ENCODE data around the gene DNAJA3. TPM values are rescaled to one million over a fixed set of nuclear protein-coding genes. Genes with fewer than 3 reads are reported as not detected.

DNAJA3 gene
- total and polyA plus RNA-seq, 9 of the 15 experiments (the other 6 are each of a cell fraction or from before 2014, with no cell fraction given), result 8.1 to 105 (median 79.0) TPM

DNA sequence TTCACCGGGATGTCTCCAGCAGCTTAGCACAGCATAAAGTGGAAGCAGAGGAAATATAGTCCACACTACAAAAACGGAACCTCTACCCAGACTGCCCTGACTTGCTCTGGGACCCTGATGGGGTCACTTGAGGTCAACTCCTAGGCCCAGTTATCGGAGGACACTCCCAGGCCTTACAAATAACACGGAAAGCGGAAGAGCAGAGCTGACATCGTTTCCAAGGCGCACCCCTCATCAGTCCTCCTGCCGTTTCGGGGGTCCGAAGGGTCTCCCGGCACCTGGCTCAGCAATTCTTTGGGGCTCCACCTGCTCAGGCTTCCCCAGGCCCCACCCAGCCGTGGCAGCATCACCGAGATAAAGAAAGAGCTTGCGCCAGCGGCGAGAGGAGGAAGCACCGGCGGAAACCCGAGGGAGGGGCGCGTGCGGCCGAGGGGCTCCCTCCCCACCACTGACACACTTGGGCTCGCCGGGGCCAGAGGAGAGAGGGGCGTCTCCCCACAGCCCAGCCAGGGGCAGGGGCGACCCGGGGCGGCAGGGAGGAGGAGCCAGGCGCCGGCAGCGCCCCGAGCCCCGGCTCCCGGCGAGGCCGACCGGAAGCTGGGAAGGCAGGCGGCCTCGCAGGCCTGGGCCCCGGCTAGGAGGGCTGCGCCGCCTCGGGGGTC lies 10.0 kb upstream of the DNAJA3 start (continued):
- TF ChIP-seq, protein P1, sequence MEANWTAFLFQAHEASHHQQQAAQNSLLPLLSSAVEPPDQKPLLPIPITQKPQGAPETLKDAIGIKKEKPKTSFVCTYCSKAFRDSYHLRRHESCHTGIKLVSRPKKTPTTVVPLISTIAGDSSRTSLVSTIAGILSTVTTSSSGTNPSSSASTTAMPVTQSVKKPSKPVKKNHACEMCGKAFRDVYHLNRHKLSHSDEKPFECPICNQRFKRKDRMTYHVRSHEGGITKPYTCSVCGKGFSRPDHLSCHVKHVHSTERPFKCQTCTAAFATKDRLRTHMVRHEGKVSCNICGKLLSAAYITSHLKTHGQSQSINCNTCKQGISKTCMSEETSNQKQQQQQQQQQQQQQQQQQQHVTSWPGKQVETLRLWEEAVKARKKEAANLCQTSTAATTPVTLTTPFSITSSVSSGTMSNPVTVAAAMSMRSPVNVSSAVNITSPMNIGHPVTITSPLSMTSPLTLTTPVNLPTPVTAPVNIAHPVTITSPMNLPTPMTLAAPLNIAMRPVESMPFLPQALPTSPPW (CRISPR knock-in tag; IDR thresholded peaks at IDR 0.05), result peak; percentile 48; the same call in 1 of the 2 replicates
- TF ChIP-seq ZNF436 (CRISPR knock-in tag; IDR thresholded peaks at IDR 0.05) (no peak), ETV1 (tag; conservative IDR thresholded peaks at IDR 0.05; ENCODE audit: low read depth) (peak; percentile 32; the same call in 1 of the 2 replicates), ZFP30 (CRISPR knock-in tag; IDR thresholded peaks at IDR 0.05; ENCODE audit: borderline replicate concordance) (no peak), JUND (IDR thresholded peaks at IDR 0.05; ENCODE audit: borderline replicate concordance, low read depth, low read length) (peak; percentile 58; the same call in 1 of the 2 replicates), JUND (tag; IDR thresholded peaks at IDR 0.05; ENCODE audit: borderline replicate concordance, low read depth, low read length) (no peak), HDGF (IDR thresholded peaks at IDR 0.05) (0 out of 2 replicates have a peak, but pooled peaks have one; percentile 7), EP400 (IDR thresholded peaks at IDR 0.05) (peak; percentile 61), SAFB (IDR thresholded peaks at IDR 0.05; ENCODE audit: borderline replicate concordance, low read depth, low read length) (no peak), SNIP1 (IDR thresholded peaks at IDR 0.05; ENCODE audit: low read depth) (no peak), NR2C2 (CRISPR knock-in tag; IDR thresholded peaks at IDR 0.05) (no peak; the same call in 1 of the 2 replicates), NR2C2 (tag; IDR thresholded peaks at IDR 0.05) (peak; percentile 76), PTRF (tag; IDR thresholded peaks at IDR 0.05) (no peak), HOXB6 (CRISPR knock-in tag; IDR thresholded peaks at IDR 0.05; ENCODE audit: borderline replicate concordance) (no peak), SRF (CRISPR knock-in tag; IDR thresholded peaks at IDR 0.05) (no peak), ZNF785 (CRISPR knock-in tag; IDR thresholded peaks at IDR 0.05) (no peak), ESRRA (IDR thresholded peaks at IDR 0.05; ENCODE audit: borderline replicate concordance, low read depth) (peak; percentile 64; the same call in 1 of the 2 replicates), WHSC1 (IDR thresholded peaks at IDR 0.05; ENCODE audit: low read length) (no peak)
- TF ChIP-seq, protein P2, sequence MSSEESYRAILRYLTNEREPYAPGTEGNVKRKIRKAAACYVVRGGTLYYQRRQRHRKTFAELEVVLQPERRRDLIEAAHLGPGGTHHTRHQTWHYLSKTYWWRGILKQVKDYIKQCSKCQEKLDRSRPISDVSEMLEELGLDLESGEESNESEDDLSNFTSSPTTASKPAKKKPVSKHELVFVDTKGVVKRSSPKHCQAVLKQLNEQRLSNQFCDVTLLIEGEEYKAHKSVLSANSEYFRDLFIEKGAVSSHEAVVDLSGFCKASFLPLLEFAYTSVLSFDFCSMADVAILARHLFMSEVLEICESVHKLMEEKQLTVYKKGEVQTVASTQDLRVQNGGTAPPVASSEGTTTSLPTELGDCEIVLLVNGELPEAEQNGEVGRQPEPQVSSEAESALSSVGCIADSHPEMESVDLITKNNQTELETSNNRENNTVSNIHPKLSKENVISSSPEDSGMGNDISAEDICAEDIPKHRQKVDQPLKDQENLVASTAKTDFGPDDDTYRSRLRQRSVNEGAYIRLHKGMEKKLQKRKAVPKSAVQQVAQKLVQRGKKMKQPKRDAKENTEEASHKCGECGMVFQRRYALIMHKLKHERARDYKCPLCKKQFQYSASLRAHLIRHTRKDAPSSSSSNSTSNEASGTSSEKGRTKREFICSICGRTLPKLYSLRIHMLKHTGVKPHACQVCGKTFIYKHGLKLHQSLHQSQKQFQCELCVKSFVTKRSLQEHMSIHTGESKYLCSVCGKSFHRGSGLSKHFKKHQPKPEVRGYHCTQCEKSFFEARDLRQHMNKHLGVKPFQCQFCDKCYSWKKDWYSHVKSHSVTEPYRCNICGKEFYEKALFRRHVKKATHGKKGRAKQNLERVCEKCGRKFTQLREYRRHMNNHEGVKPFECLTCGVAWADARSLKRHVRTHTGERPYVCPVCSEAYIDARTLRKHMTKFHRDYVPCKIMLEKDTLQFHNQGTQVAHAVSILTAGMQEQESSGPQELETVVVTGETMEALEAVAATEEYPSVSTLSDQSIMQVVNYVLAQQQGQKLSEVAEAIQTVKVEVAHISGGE (CRISPR knock-in tag; IDR thresholded peaks at IDR 0.05), result peak in 1 of 3 experiments; percentile 36; a peak in 1 of 6 replicates
- TF ChIP-seq, protein P3, sequence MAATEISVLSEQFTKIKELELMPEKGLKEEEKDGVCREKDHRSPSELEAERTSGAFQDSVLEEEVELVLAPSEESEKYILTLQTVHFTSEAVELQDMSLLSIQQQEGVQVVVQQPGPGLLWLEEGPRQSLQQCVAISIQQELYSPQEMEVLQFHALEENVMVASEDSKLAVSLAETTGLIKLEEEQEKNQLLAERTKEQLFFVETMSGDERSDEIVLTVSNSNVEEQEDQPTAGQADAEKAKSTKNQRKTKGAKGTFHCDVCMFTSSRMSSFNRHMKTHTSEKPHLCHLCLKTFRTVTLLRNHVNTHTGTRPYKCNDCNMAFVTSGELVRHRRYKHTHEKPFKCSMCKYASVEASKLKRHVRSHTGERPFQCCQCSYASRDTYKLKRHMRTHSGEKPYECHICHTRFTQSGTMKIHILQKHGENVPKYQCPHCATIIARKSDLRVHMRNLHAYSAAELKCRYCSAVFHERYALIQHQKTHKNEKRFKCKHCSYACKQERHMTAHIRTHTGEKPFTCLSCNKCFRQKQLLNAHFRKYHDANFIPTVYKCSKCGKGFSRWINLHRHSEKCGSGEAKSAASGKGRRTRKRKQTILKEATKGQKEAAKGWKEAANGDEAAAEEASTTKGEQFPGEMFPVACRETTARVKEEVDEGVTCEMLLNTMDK (IDR thresholded peaks at IDR 0.05; ENCODE audit: borderline replicate concordance, insufficient read depth, low read depth, low read length, poor library complexity, severe bottlenecking), result no peak
